ENCODE measurements around the gene KCND1.

- no peak for TF ChIP-seq EZH2 (IDR thresholded peaks at IDR 0.05; ENCODE audit: low read length, unreplicated experiment)
- TF ChIP-seq, protein P1, sequence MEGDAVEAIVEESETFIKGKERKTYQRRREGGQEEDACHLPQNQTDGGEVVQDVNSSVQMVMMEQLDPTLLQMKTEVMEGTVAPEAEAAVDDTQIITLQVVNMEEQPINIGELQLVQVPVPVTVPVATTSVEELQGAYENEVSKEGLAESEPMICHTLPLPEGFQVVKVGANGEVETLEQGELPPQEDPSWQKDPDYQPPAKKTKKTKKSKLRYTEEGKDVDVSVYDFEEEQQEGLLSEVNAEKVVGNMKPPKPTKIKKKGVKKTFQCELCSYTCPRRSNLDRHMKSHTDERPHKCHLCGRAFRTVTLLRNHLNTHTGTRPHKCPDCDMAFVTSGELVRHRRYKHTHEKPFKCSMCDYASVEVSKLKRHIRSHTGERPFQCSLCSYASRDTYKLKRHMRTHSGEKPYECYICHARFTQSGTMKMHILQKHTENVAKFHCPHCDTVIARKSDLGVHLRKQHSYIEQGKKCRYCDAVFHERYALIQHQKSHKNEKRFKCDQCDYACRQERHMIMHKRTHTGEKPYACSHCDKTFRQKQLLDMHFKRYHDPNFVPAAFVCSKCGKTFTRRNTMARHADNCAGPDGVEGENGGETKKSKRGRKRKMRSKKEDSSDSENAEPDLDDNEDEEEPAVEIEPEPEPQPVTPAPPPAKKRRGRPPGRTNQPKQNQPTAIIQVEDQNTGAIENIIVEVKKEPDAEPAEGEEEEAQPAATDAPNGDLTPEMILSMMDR (conservative IDR thresholded peaks at IDR 0.05; ENCODE audit: low read depth, low read length), result no peak
Measured at GRCh38 chrX:49003696-49004095, 32.1 kb upstream of the KCND1 start.

Measured in PC-3 (cell line).